HG02973 (cell line): Measurements from ENCODE around the gene MXI1.

Experiments
- ATAC-seq: cut with Tn5 transposase; IDR thresholded peaks from one replicate; pipeline ENCODE4 v1.9.1; 2021; ENCODE audit warnings: moderate library complexity; ENCODE audit not compliant: unreplicated experiment

Gene MXI1

GRCh38 chr10:110215286-110216170 lies 8.1 kb downstream of the MXI1 start:
- no peak for ATAC-seq

- no peak for ATAC-seq
These were observed 8.8 kb downstream of the MXI1 start for GRCh38 chr10:110216240-110216639.

GRCh38 chr10:110216942-110217661 lies 9.7 kb downstream of the MXI1 start:
- no peak for ATAC-seq

DNA sequence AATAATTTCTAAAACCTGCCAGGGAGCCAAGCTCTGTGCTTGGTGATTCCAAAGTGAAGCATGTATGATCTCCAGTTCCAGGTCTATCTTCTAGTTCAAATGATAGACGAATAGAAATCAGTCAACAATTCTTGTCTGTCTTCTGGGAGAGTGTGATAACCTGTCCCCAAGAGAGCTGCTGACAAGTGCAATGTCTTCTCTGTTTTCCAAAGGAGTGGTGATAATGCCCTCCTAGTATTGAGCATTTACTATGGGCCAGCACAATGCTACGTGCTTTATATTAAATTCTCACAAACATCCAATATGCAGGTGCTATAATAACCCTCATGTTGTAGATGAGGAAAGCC lies 10.2 kb downstream of the MXI1 start:
- no peak for ATAC-seq

DNA sequence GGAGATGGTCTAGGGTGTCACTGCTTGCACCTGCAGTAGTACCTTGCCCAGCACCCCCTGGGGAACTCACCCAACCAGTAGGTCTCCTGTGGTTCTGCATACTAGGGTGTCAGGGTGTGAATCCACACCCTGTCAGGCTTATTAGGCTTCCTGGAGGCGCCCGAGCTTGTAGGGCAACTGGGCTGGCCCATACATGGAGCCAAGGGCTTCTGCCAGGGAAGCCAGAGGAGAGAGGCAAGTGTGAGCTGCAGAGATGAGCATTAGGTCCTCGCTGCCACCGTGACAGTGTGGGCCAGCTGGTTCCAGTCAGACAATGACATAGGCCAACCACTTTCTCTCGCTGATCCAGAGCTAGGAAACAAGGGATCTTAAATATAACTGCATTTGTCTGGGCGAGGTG lies 11.2 kb downstream of the MXI1 start:
- ATAC-seq = no peak

- ATAC-seq = no peak
These were observed 12.5 kb downstream of the MXI1 start for GRCh38 chr10:110219884-110220283.

- no peak for ATAC-seq
These were observed 13.0 kb downstream of the MXI1 start for GRCh38 chr10:110220398-110220797.

- ATAC-seq = no peak
These were observed 13.8 kb downstream of the MXI1 start for GRCh38 chr10:110221044-110221720.

- peak; percentile 48 for ATAC-seq
These were observed 14.4 kb downstream of the MXI1 start for GRCh38 chr10:110221721-110222261.

DNA sequence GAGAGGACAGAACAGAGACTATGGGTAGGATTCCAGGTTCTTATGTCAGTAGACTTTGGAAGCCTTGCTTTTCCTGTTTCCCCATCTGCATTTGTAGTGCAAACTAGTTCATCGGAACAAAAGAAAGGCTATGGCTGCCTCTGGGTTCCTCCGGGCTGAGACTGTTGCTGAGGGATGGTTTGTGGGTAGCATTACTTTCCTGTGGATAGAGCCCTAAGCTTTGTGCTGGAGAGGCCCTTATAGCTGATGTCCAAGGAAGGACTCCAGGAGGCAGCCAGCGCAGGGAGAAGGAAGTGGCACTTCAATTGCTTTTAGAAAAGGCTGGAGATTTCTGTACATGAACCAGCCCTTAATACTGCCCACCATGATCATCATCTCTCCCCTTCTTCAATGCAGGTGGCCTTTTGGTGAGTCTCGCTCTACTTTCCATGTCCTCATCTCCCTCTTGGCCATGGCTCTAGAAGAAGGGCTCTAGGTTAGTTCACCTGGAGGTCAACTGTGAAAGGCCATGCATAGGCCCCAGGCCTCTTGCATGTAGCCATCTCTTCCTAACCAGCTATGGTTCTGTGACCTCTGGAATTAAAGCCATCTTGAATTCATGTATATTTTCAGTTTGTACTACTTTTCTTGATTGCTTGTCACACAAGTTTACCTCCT lies 15.4 kb downstream of the MXI1 start:
- no peak for ATAC-seq

DNA sequence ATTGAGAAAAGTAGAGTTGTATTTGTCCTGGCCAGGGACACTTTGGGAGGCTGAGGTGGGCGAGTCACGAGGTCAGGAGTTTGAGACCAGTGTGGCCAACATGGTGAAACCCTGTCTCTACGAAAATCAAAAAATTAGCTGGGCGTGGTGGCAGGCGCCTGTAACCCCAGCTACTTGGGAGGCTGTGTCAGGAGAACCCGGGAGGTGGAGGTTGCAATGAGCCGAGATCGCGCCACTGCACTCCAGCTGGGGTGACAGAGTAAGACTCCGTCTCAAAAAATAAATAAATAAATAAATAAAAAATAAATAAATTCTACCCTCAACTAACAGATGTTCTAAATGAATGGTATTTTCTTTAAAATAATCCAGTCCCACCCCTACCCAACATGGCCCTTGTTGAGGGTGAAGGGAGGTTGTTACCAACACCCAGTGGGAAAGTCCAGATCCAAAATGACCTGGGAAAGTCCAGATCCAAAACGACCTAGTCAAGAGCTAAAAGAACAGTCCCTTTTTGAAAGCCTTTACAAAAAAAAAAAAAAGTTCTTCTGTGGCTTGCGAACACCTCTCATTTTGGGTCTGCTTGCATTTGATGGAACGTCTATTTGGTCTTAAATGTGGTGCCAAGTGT lies 16.0 kb downstream of the MXI1 start:
- no peak for ATAC-seq

DNA sequence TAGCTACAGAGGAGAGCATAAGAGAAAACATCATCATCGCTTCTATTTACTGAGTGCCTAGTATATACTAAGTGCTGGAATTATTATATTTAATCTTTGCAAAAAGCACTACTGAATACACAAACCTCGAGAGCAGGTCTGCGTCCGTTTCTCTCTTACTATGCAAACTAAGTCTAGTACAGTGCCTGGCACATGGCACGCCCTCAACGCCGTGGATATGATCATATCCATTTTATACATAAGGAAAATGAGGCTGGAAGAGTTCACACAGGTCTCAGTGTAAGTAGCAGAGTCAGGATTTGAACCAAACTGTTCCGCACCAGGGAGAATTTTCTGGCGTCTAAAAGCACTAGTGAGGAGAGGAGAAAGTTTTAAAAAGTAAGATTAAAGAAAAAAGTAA lies 17.6 kb downstream of the MXI1 start:
- no peak for ATAC-seq

DNA sequence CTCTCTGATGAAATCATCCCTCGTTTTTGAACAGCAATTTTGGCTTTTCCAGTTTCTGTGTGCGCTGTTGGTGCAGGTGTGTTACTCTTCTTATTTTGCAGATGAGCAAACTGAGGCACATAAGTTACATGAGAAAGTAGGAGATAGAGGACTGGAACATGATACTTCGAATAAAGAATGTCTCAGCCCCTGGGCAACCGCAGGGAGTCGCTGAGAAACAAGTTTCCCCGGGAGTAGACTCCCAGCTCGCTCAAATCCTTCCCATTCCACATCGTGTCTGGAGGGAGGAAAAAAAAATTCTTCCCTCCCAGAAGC lies 18.0 kb downstream of the MXI1 start:
- ATAC-seq = peak; percentile 3

GRCh38 chr10:110225756-110226542 lies 18.5 kb downstream of the MXI1 start:
- ATAC-seq = peak; percentile 70

DNA sequence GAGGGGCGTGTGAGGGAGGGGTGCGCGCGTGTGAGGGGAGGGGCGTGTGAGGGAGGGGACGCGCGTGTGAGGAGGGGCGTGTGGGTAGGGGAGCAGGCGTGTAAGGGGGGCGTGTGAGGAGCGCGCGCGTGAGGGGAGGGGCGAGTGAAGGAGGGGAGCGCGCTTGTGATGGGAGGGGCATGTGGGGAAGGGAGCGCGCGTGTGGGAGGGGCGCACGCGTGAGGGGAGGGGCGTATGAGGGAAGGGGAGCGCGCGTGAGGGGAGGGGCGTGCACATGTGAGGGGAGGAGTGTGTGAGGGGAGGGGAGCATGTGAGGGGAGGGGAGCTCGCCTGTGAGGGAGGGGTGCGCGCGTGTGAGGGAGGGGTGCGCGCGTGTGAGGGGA lies 19.1 kb downstream of the MXI1 start:
- no peak for ATAC-seq

DNA sequence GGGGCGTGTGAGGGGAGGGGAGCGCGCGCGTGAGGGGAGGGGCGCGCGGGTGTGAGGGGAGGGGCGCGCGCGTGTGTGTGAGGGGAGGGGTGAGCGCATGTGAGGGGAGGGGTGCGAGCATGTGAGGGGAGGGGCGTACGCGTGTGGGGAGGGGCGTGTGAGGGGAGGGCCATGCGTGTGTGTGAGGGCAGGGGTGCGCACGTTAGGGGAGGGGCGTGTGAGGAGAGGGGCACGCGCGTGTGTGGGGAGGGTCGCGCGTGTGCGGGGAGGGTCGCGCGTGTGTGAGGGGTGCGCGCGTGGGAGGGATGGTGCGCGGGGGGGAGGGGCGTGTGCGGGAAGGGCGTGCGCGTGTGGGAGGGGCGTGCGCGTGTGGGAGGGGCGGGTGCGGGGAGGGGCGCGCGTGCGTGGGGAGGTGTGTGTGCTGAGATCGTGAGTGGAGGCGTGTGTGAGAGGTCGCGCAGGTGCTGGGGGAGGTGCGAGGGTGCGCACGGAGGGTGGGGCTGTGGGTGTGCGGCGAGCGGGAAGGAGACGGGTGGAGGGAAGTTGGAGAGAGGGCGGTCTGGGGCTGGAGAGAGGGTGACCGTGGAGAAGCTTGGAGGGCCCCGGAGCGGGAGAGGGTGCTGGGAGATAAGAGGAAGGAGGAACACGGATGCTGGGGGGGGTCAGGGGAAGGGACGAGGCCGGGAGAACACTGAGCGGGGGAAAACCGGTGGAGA lies 19.7 kb downstream of the MXI1 start:
- no peak for ATAC-seq

DNA sequence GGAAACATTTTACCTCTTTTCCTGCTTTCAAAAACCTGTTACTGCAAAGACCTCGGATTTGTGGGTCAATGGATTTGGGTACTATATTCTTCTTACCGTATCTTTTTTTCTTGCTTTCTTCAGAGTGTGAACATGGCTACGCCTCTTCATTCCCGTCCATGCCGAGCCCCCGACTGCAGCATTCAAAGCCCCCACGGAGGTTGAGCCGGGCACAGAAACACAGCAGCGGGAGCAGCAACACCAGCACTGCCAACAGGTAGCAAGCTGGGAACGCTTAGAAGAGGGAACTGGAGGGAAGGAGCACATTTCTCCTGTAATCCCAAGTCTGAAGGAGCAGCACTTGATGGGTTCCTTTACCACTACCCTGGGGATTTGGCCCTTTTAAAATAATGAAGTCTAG lies 20.7 kb downstream of the MXI1 start:
- no peak for ATAC-seq

- no peak for ATAC-seq
These were observed 21.8 kb downstream of the MXI1 start for GRCh38 chr10:110229155-110229554.

GRCh38 chr10:110233846-110234245 lies 26.4 kb downstream of the MXI1 start:
- no peak for ATAC-seq
